Nephron progenitor cell (in vitro differentiated cells): Measurements from ENCODE around the gene KDM4B.

Experiments
- DNase-seq: peaks from one replicate; pipeline ENCODE4 v3.0.0; 2021
- H3K27ac Mint-ChIP-seq: 2 replicates; pipeline ENCODE4 v1.8.0; 2021; ENCODE audit warnings: mild to moderate bottlenecking, moderate library complexity, mixed read lengths
- H3K27me3 Mint-ChIP-seq: 2 replicates; pipeline ENCODE4 v1.8.0; 2021; ENCODE audit warnings: mild to moderate bottlenecking, low read depth, mixed read lengths; ENCODE audit not compliant: poor library complexity
- H3K36me3 Mint-ChIP-seq: 2 replicates; pipeline ENCODE4 v1.8.0; 2021; ENCODE audit warnings: low read depth, mixed read lengths
- H3K4me1 Mint-ChIP-seq: 2 replicates; pipeline ENCODE4 v1.8.0; 2021; ENCODE audit warnings: mixed read lengths
- H3K4me3 Mint-ChIP-seq: 2 replicates; pipeline ENCODE4 v1.8.0; 2021; ENCODE audit warnings: mild to moderate bottlenecking, moderate library complexity, mixed read lengths
- H3K9me3 Mint-ChIP-seq: 2 replicates; pipeline ENCODE4 v1.8.0; 2021; ENCODE audit warnings: mild to moderate bottlenecking, moderate library complexity, mixed read lengths
- TF ChIP-seq, protein P1 (sequence below): fragments of 200-600 bp; sonication (generic); IDR thresholded peaks from 2 replicates; pipeline ENCODE4 v1.5.0; 2021; ENCODE audit warnings: antibody characterized with exemption

The KDM4B gene

DNA sequence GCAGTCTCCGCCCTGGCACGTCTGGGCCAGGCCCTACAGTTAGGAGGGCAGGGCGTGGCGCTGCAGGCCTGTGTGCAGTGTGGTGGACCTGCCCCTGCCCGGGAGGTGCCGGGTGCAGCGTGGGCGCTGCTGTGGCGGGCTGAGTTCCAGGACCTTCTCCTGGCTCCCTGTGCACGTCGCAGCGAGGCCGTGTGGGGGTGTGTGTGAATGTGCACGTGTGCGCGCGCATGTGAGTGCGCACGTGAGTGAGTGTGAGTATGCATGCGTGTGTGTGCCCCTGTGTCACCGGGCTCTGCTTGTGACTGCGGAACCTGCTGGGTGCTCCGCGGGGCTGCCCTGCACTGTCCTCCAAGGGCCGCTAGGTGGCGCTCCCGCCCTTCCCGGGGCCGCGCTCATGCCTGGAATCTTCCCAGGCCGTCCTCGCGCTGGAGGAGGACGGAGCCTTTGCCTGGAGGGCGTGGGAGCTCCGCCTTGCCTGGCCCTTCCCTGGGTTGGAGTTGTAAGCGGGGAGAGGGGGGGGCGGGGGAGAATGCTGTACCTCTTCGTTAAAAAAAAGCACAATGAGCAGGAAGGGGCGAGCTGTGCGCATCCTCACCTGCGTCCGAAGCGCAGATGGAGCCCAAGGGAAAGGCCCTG, 79.3 kb downstream of the KDM4B start:
- Mint-ChIP-seq H3K27me3 (peaks cover 4% of the 10 kb centered on the region), H3K9me3 (no peaks in the 10 kb centered on the region), H3K4me3 (no peak overlapping the region), H3K4me1 (peaks cover 33% of the 10 kb centered on the region), H3K27ac (no peak overlapping the region), H3K36me3 (peaks cover 10% of the 10 kb centered on the region)
- peak; percentile 89 for DNase-seq
- TF ChIP-seq, protein P1, sequence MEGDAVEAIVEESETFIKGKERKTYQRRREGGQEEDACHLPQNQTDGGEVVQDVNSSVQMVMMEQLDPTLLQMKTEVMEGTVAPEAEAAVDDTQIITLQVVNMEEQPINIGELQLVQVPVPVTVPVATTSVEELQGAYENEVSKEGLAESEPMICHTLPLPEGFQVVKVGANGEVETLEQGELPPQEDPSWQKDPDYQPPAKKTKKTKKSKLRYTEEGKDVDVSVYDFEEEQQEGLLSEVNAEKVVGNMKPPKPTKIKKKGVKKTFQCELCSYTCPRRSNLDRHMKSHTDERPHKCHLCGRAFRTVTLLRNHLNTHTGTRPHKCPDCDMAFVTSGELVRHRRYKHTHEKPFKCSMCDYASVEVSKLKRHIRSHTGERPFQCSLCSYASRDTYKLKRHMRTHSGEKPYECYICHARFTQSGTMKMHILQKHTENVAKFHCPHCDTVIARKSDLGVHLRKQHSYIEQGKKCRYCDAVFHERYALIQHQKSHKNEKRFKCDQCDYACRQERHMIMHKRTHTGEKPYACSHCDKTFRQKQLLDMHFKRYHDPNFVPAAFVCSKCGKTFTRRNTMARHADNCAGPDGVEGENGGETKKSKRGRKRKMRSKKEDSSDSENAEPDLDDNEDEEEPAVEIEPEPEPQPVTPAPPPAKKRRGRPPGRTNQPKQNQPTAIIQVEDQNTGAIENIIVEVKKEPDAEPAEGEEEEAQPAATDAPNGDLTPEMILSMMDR = peak; percentile 97

DNA sequence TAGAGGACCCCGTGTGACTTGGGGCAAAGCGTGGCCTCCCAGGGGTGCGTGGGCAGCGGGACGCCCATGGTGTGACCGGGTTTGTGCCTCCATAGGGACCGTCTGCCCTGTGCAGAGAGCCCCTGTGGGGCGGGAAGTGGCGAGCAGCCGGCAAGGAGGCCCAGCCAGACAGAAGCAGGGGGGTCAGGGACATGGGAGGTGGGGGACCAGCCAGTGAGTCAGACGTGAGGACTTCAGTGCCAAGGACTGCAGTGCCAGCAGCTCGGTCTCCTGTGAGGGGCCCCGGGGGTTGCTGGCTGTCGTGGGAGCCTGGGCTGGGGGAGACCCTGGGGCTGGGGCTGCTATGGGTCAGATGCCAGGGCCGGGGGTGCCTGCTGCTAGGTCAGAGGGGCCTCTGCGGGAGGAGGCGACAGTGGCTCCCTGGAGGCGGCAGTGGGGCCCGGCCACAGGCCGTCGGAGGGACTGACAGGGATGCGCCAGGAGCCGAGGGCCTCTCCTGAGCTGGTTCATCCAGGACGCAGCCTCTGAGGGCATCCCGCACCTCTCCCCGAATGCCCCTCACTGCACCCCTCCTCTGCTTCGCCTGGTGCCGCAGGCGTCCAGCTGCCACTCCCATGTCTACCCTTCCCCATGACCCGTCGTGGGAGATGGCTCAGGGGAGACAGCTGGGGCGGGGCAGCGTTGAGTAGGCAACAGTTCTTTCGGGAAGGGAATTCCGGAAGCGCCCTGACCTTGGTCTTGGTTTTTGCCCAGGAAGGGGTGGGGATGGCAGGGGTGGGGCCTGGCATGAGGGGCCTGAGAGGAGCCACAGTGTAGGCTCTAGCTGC, 80.0 kb downstream of the KDM4B start:
- no peak overlapping the region for H3K27ac Mint-ChIP-seq
- TF ChIP-seq, protein P1 = no peak
- peaks cover 4% of the 10 kb centered on the region for H3K27me3 Mint-ChIP-seq
- H3K4me1 Mint-ChIP-seq = peaks cover 33% of the 10 kb centered on the region
- no peak for DNase-seq
- H3K36me3 Mint-ChIP-seq = peaks cover 5% of the 10 kb centered on the region
- H3K9me3 Mint-ChIP-seq = no peaks in the 10 kb centered on the region
- no peak overlapping the region for H3K4me3 Mint-ChIP-seq

DNA sequence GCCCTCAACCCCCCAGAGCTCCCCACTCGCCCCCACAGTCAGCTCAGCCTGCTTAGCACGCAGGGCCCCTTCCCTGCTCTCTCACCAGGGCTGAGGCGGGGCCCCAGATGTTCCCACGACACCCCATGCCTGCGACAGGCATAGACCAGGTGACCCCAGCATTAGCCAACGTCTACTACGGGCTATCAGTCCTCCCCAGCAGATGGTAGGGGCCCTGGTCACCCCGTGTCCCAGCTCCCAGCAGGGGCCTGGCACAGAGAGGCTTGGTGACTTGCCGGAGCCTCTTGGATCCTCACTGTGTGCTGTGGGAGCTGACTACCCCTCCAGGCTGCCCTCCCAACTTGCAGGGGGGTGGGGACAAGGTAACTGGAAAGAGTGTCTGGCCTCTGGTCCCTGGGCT, 80.6 kb downstream of the KDM4B start:
- DNase-seq = no peak
- peaks cover 3% of the 10 kb centered on the region for H3K36me3 Mint-ChIP-seq
- peaks cover 33% of the 10 kb centered on the region for H3K4me1 Mint-ChIP-seq
- no peak overlapping the region for H3K27ac Mint-ChIP-seq
- TF ChIP-seq, protein P1 = no peak
- no peak overlapping the region for H3K4me3 Mint-ChIP-seq
- H3K9me3 Mint-ChIP-seq = no peaks in the 10 kb centered on the region
- peaks cover 4% of the 10 kb centered on the region for H3K27me3 Mint-ChIP-seq

DNA sequence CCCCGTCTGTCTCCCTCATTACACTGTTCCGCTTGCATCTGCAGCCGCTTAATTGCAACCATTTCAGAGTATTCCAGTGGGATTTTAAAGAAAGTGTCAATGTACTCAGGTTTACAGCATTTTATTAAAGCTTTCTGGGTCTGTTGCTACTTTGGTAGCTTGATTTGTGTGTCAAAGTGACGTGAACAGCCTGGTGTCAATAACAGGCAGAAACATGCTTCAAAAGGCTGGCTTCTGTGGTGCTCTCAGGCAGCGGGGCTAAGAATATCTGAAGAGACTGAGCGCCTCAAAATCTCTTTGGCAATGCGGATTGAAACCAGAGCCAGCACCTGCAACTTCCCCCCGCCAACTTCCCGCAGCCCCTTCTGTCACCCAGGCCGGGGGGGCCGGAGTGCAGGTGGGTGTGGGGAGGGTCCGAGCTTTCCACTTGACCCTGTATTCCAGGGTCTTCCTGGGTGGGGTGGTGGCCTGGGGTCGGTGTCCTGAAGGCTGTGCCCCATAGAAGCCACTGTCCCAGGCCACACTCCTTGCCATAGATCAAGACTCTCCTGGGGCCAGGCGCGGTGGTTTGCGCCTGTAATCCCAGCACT, 81.2 kb downstream of the KDM4B start:
- TF ChIP-seq, protein P1 = no peak
- no peak overlapping the region for H3K4me3 Mint-ChIP-seq
- no peak overlapping the region for H3K27ac Mint-ChIP-seq
- peaks cover 4% of the 10 kb centered on the region for H3K27me3 Mint-ChIP-seq
- DNase-seq = no peak
- H3K36me3 Mint-ChIP-seq = no peaks in the 10 kb centered on the region
- H3K4me1 Mint-ChIP-seq = peaks cover 30% of the 10 kb centered on the region
- H3K9me3 Mint-ChIP-seq = no peaks in the 10 kb centered on the region

DNA sequence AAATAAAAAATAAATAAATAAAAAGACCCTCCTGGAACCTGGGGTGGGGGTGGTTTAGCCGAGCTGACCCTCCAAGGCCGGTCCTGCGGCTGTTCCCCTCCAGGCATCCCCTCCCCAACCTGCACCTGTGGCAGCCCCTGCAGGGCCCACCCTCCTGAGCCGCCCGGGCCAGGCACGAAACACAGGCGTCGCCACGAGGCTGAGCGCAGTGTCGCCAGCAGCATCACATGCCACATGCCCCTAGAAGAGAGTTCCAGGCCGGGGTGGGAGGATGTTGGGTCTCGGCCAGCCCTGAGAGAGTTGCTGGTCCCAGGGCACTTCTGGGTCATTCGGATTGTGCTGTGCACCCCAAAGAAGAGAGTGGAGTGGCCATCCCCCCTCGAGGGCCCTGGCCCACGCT, 82.0 kb downstream of the KDM4B start:
- no peaks in the 10 kb centered on the region for H3K36me3 Mint-ChIP-seq
- no peak for DNase-seq

More for the DNA sequence above, 82.0 kb downstream of the KDM4B start:
- Mint-ChIP-seq H3K4me1 (peaks cover 23% of the 10 kb centered on the region), H3K4me3 (no peak overlapping the region), H3K27me3 (peaks cover 6% of the 10 kb centered on the region), H3K27ac (no peak overlapping the region), H3K9me3 (no peaks in the 10 kb centered on the region)
- TF ChIP-seq, protein P1 = no peak
